Keratinocyte (primary cell): ENCODE measurements around the gene RNASEH1. TPM values are rescaled to one million over a fixed set of nuclear protein-coding genes. Genes with fewer than 3 reads are reported as not detected.

Experiments used
- DNase-seq: peaks from one replicate; pipeline ENCODE4 v3.0.0-alpha.2; 2011; ENCODE audit warnings: low read depth, missing footprints, low spot score
- FAIRE-seq: peaks from 2 replicates; lab custom pipeline; 2011; peaks lifted over from hg19 to GRCh38; lab: Jason Lieb, UNC
- H2AFZ ChIP-seq: 2 replicates; pipeline ENCODE4 v1.6.0; 2012; ENCODE audit warnings: low read length, control low read depth, inconsistent platforms; ENCODE audit not compliant: control insufficient read depth
- H3K27ac ChIP-seq: 2 replicates; pipeline ENCODE4 v1.5.1; 2011; ENCODE audit warnings: low read length; ENCODE audit not compliant: control insufficient read depth, insufficient read depth
- H3K27me3 ChIP-seq: 3 replicates; pipeline ENCODE4 v1.6.0; 2011; ENCODE audit warnings: low read length; ENCODE audit not compliant: control insufficient read depth, insufficient read depth; ENCODE audit errors: extremely low read depth
- H3K36me3 ChIP-seq, 2 experiments: 2 replicates in 1 of 2; 3 replicates in 1 of 2; pipeline ENCODE4 v1.5.1; 2011; ENCODE audit warnings: low read length in 2 of 2, mild to moderate bottlenecking in 1 of 2; ENCODE audit not compliant: control insufficient read depth in 2 of 2, insufficient read depth in 2 of 2; ENCODE audit errors: extremely low read depth in 1 of 2
- H3K4me1 ChIP-seq: 3 replicates; pipeline ENCODE4 v1.5.1; 2011; ENCODE audit warnings: low read length; ENCODE audit not compliant: control insufficient read depth, insufficient read depth; ENCODE audit errors: extremely low read depth
- H3K4me2 ChIP-seq: 3 replicates; pipeline ENCODE4 v1.6.0; 2011; ENCODE audit warnings: low read depth, low read length; ENCODE audit not compliant: control insufficient read depth, insufficient read depth; ENCODE audit errors: extremely low read depth
- H3K4me3 ChIP-seq, 3 experiments: fragments of 200-600 bp in 1 of 3; sonication (generic) in 1 of 3; 2 replicates in 2 of 3; 3 replicates in 1 of 3; pipeline ENCODE4 v1.5.1; 2011 to 2016; ENCODE audit warnings: low read length in 3 of 3, mild to moderate bottlenecking in 3 of 3, control low read depth in 2 of 3, inconsistent platforms in 1 of 3, low read depth in 1 of 3, mixed read lengths in 1 of 3, mixed run types in 1 of 3, moderate library complexity in 1 of 3; ENCODE audit not compliant: control insufficient read depth in 2 of 3, insufficient read depth in 2 of 3; ENCODE audit errors: extremely low read depth in 1 of 3
- H3K79me2 ChIP-seq: 2 replicates; pipeline ENCODE4 v1.6.0; 2012; ENCODE audit warnings: low read length; ENCODE audit not compliant: control insufficient read depth, insufficient read depth
- H3K9ac ChIP-seq: 3 replicates; pipeline ENCODE4 v1.6.0; 2011; ENCODE audit warnings: low read length; ENCODE audit not compliant: control insufficient read depth, insufficient read depth; ENCODE audit errors: extremely low read depth
- H3K9me1 ChIP-seq: 3 replicates; pipeline ENCODE4 v1.6.0; 2011; ENCODE audit warnings: low read length; ENCODE audit not compliant: control insufficient read depth, insufficient read depth; ENCODE audit errors: extremely low read depth
- H3K9me3 ChIP-seq: 2 replicates; pipeline ENCODE4 v1.5.1; 2012; ENCODE audit warnings: low read depth, low read length; ENCODE audit not compliant: control insufficient read depth
- H4K20me1 ChIP-seq: 3 replicates; pipeline ENCODE4 v1.6.0; 2011; ENCODE audit warnings: low read length; ENCODE audit not compliant: control insufficient read depth, insufficient read depth; ENCODE audit errors: extremely low read depth
- EZH2 ChIP-seq: IDR thresholded peaks from one replicate; pipeline ENCODE4 v1.6.1; 2012; ENCODE audit warnings: inconsistent platforms, mild to moderate bottlenecking, low read length, moderate library complexity
- dilution Hi-C: fragments of 300-500 bp; cut with MboI; formaldehyde crosslinking; loops from one replicate; pipeline ENCODE4 v1.7.0; 2020; ENCODE audit warnings: low sequenced_read_pairs; ENCODE audit not compliant: extremely low pct_ligation_motif_present
- polyA plus RNA-seq, 5 experiments: library from polyadenylated mRNA; depleted of rRNA in 3 of 5; stranded (reverse) in 3 of 5; stranded (forward) in 1 of 5; unstranded in 1 of 5; fragments of >200 nt; gene quantifications; 1 replicate in 1 of 5; 2 replicates in 3 of 5; 3 replicates in 1 of 5; pipeline versions ENCODE4 v1.2.1 to v1.2.3, GENCODE V29; 2011 to 2012; ENCODE audit warnings: missing spikeins in 2 of 5, low read depth in 1 of 5, low replicate concordance in 1 of 5
- TF ChIP-seq, protein P1 (sequence below), 3 experiments: IDR thresholded peaks in 1 of 3; conservative IDR thresholded peaks in 1 of 3; optimal IDR thresholded peaks in 1 of 3; 2 replicates in 2 of 3; 3 replicates in 1 of 3; pipeline versions ENCODE3 to v1.5.1; 2011; ENCODE audit warnings: low read length in 3 of 3, mild to moderate bottlenecking in 3 of 3, moderate library complexity in 2 of 3, control low read depth in 1 of 3, inconsistent platforms in 1 of 3; ENCODE audit not compliant: insufficient read depth in 2 of 3; ENCODE audit errors: extremely low read depth in 1 of 3

The RNASEH1 gene
- polyA plus RNA-seq, 1 donor (not counting 4 experiments of a cell fraction or from before 2014, with no cell fraction given) = 15.3 TPM

DNA sequence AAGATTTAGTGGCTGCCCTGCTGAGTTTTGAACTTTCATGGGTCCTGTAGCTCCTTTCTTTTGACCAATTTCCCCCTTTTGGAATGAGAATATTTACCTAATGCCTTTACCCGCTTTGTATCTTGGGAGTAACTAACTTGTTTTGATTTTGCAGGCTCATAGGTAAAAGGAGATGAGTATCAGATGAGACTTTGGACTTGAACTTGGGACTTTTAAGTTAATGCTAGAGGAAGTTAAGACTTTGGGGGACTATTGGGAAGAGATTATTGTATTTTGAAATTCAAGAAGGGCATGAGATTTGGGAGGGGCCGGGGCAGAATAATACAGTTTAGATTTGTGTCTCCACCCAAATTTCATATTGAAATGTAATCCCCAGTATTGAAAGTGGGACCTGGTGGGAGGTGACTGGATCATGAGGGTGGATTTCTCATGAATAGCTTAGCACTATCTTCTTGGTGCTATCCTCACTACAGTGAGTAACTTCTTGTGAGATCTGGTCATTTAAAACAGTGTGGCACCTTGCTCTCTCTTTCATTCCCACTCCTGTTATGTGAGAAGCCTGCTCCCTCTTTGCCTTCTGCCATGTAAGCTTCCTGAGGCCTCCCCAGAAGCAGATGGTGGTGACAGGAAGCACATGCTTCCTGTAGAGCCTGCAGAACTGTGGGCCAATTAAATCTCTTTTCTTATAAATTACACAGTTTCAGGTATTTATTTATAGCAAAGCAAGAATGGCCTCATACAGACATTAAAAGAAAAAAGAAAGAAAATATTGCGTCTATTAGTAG, 44.9 kb downstream of the RNASEH1 start:
- H3K79me2 ChIP-seq = peaks cover 10% of the 10 kb centered on the region
- no peaks in the 10 kb centered on the region for H4K20me1 ChIP-seq
- no peak overlapping the region for H2AFZ ChIP-seq
- DNase-seq = no peak
- dilution Hi-C loops = no loop called here
- TF ChIP-seq, protein P1, sequence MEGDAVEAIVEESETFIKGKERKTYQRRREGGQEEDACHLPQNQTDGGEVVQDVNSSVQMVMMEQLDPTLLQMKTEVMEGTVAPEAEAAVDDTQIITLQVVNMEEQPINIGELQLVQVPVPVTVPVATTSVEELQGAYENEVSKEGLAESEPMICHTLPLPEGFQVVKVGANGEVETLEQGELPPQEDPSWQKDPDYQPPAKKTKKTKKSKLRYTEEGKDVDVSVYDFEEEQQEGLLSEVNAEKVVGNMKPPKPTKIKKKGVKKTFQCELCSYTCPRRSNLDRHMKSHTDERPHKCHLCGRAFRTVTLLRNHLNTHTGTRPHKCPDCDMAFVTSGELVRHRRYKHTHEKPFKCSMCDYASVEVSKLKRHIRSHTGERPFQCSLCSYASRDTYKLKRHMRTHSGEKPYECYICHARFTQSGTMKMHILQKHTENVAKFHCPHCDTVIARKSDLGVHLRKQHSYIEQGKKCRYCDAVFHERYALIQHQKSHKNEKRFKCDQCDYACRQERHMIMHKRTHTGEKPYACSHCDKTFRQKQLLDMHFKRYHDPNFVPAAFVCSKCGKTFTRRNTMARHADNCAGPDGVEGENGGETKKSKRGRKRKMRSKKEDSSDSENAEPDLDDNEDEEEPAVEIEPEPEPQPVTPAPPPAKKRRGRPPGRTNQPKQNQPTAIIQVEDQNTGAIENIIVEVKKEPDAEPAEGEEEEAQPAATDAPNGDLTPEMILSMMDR (optimal IDR thresholded peaks at IDR 0.05 in 1 of 3, IDR thresholded peaks at IDR 0.05 in 1 of 3, conservative IDR thresholded peaks at IDR 0.05 in 1 of 3; ENCODE audit: extremely low read depth in 1 of 3, insufficient read depth in 2 of 3, low read length in 3 of 3) = no peak
- TF ChIP-seq EZH2 = no peak
- no peaks in the 10 kb centered on the region for H3K27me3 ChIP-seq
- H3K36me3 ChIP-seq = peaks cover 0 to 5% of the 10 kb centered on the region in 2 experiments
- H3K9me1 ChIP-seq = no peaks in the 10 kb centered on the region
- no peak overlapping the region for H3K9ac ChIP-seq
- FAIRE-seq = no peak
- H3K4me2 ChIP-seq = no peak overlapping the region
- no peaks in the 10 kb centered on the region for H3K9me3 ChIP-seq
- no peak overlapping the region for H3K4me3 ChIP-seq
- H3K27ac ChIP-seq = no peak overlapping the region
- no peaks in the 10 kb centered on the region for H3K4me1 ChIP-seq

DNA sequence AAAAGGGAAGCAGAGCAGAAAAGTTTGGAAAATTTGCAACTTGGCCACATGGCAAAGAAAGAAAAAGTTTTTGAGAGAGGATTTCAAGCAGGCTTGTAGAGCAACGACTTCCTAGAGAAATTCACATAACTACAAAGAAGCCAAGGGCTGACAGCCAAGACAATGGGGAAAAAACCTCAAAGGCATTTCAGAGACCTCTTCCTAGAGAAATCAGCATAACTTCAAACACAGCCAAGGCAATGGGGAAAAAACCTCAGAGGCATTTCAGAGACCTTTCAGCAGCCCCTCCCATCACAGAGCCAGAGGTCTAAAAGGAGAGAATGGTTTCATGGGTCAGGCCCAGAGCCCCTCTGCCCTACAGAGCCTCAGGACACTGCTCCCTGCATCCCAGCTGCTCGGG, 46.0 kb downstream of the RNASEH1 start:
- H3K4me2 ChIP-seq = no peak overlapping the region
- H3K4me1 ChIP-seq = no peaks in the 10 kb centered on the region
- H2AFZ ChIP-seq = no peak overlapping the region
- dilution Hi-C loops = no loop called here
- H3K9me1 ChIP-seq = no peaks in the 10 kb centered on the region
- no peak overlapping the region for H3K9ac ChIP-seq
- peaks cover 0 to 5% of the 10 kb centered on the region in 2 experiments for H3K36me3 ChIP-seq
- no peak overlapping the region for H3K4me3 ChIP-seq
- TF ChIP-seq EZH2 = no peak
- TF ChIP-seq, protein P1 (optimal IDR thresholded peaks at IDR 0.05 in 1 of 3, IDR thresholded peaks at IDR 0.05 in 1 of 3, conservative IDR thresholded peaks at IDR 0.05 in 1 of 3; ENCODE audit: extremely low read depth in 1 of 3, insufficient read depth in 2 of 3, low read length in 3 of 3) = no peak
- DNase-seq (no peak), FAIRE-seq (no peak)
- peaks cover 3% of the 10 kb centered on the region for H3K79me2 ChIP-seq
- no peaks in the 10 kb centered on the region for H3K9me3 ChIP-seq
- no peak overlapping the region for H3K27ac ChIP-seq
- H3K27me3 ChIP-seq = no peaks in the 10 kb centered on the region
- H4K20me1 ChIP-seq = no peaks in the 10 kb centered on the region
